Right atrium auricular region (tissue), 2 donors: ENCODE measurements around the gene GSE1. TPM values are rescaled to one million over a fixed set of nuclear protein-coding genes. Genes with fewer than 3 reads are reported as not detected.
A peak's percentile ranks its signal among the peaks of the same experiment; 100 is the strongest.

ENCODE experiments used
- DNase-seq: peaks from one replicate; pipeline ENCODE4 v3.0.0-alpha.2; 2019; ENCODE audit warnings: low spot score
- H3K27ac ChIP-seq, 2 donors: fragments of 200-600 bp; sonication (generic); 1 replicate in 1 of 2; 2 replicates in 1 of 2; pipeline ENCODE4 v1.5.1; 2016 to 2019
- H3K27me3 ChIP-seq, 2 donors: fragments of 200-600 bp; sonication (generic); one replicate each; pipeline versions ENCODE4 v1.5.1 to v1.6.0; 2017 to 2019
- H3K36me3 ChIP-seq: fragments of 200-600 bp; sonication (generic); one replicate; pipeline ENCODE4 v1.5.1; 2016
- H3K4me1 ChIP-seq, 2 donors: fragments of 200-600 bp; sonication (generic); one replicate each; pipeline versions ENCODE4 v1.5.1 to v1.6.0; 2017 to 2019
- H3K4me3 ChIP-seq, 2 donors: fragments of 200-600 bp; sonication (generic); 1 replicate in 1 of 2; 2 replicates in 1 of 2; pipeline ENCODE4 v1.5.1; 2017 to 2019; ENCODE audit warnings: mild to moderate bottlenecking in 1 of 2, moderate library complexity in 1 of 2
- H3K9me3 ChIP-seq, 2 donors: fragments of 200-600 bp; sonication (generic); one replicate each; pipeline ENCODE4 v1.5.1; 2019
- total RNA-seq, 2 donors: library from RNA; depleted of rRNA; stranded (reverse); fragments of >200 nt; gene quantifications; one replicate each; pipeline ENCODE4 v1.1.0, GENCODE V29; 2016
- TF ChIP-seq, protein P1 (sequence below), 2 donors: fragments of 200-600 bp; sonication (generic); IDR thresholded peaks; one replicate each; pipeline ENCODE4 v1.5.1; 2019; ENCODE audit warnings: antibody characterized with exemption in 2 of 2

The GSE1 gene
- total RNA-seq, 2 donors from 2014 or later = 37.1 to 55.7 TPM

DNA sequence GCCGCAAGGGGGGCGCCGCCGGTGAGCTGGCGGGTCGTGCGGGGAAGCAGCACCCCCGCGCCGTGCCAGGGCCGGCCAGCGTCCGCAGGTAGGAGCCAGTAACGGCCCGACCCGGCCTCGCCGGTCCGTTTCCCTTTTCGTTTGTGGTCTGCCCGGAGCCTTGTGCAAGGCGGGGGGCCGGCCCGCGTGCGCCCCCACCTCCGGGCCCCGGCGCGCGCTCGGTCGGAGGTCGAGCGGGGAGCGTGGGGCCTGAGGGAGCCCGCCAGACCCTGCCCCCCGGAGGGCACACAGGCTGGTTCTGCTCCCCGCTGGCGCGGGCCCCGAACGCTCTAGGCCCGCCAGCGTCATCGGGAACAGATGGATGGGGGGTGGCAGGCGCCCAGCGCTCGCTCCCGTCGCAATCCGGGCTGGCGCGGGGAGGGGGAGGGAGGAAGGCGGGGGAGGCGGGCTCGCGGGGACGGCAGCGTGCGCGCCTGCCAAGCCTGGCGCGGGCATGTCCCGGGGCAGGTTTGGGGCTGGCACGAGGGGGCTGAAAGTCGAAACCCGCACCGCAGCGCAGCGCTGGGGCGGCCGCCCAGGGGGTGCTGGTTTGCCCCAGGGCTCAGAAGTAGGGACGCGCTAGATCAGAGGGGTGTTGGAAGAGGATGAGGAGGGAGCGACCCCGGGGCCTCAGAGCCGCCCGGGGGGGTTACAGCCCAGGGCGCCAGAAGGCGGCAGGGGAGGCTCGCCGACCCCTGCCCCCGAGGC lies 1.5 kb upstream of the GSE1 start:
- Histone ChIP-seq H3K4me3 (peak overlapping the region; percentile 52 to 66), H3K4me1 (peaks cover 0 to 80% of the 10 kb centered on the region in 2 donors), H3K27me3 (no peaks in the 10 kb centered on the region), H3K9me3 (no peaks in the 10 kb centered on the region), H3K36me3 (no peaks in the 10 kb centered on the region), H3K27ac (peak overlapping the region; percentile 90 to 95)
- TF ChIP-seq, protein P1, sequence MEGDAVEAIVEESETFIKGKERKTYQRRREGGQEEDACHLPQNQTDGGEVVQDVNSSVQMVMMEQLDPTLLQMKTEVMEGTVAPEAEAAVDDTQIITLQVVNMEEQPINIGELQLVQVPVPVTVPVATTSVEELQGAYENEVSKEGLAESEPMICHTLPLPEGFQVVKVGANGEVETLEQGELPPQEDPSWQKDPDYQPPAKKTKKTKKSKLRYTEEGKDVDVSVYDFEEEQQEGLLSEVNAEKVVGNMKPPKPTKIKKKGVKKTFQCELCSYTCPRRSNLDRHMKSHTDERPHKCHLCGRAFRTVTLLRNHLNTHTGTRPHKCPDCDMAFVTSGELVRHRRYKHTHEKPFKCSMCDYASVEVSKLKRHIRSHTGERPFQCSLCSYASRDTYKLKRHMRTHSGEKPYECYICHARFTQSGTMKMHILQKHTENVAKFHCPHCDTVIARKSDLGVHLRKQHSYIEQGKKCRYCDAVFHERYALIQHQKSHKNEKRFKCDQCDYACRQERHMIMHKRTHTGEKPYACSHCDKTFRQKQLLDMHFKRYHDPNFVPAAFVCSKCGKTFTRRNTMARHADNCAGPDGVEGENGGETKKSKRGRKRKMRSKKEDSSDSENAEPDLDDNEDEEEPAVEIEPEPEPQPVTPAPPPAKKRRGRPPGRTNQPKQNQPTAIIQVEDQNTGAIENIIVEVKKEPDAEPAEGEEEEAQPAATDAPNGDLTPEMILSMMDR (IDR thresholded peaks at IDR 0.05) = no peak
- DNase-seq = peak; percentile 86

GRCh38 chr16:85612191-85612800 lies 826 bp upstream of the GSE1 start:
- TF ChIP-seq, protein P1 (IDR thresholded peaks at IDR 0.05) = no peak
- Histone ChIP-seq H3K4me3 (peak overlapping the region; percentile 52 to 66), H3K36me3 (no peaks in the 10 kb centered on the region), H3K27ac (peak overlapping the region; percentile 90 to 95), H3K9me3 (no peaks in the 10 kb centered on the region), H3K4me1 (peaks cover 0 to 80% of the 10 kb centered on the region in 2 donors), H3K27me3 (no peaks in the 10 kb centered on the region)
- no peak for DNase-seq

DNA sequence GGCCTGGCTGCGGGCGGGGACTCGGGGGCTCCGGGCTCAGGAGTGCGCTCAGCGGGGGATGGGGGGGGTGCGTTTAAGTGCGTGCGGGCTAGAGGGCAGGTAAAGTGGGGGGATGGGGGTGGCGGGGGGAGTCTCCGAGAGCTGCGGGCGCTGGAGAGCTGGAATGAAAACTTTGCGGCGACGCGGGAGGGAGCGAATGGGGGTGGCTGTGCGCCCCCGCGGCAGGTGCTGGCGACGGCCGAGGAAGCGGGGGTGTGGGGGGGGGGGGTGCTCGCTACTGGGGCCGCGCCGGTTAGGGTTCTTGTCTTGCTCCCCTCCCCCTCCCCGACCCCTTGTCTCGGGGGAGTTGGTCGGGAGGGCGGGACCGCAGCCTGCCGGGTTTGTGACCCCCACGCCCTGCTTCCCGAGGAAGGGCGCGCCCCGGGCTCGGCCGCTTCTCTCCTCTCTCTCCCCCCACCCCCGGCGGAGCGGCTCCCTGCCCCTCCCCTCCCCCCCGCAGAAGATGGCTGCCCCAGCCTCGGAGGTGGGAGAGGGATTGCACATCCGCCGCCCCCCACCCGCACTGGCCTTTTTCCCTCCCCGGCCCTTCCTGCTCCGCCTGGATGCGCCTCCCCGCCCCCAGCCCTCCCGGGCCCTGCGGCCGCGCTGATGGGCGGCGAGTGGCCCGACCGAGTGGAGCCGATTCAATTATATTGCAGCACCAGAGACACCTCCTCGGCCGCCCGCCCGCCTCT lies 649 bp downstream of the GSE1 start:
- peak; percentile 82 for DNase-seq
- H3K4me1 ChIP-seq = peaks cover 0 to 82% of the 10 kb centered on the region in 2 donors

GRCh38 chr16:85614338-85615013 lies 1.4 kb downstream of the GSE1 start:
- DNase-seq = no peak
- Histone ChIP-seq H3K4me3 (peak overlapping the region; percentile 52 to 66), H3K36me3 (no peaks in the 10 kb centered on the region), H3K27me3 (no peaks in the 10 kb centered on the region), H3K4me1 (peaks cover 0 to 85% of the 10 kb centered on the region in 2 donors), H3K27ac (peak overlapping the region; percentile 90 to 95), H3K9me3 (no peaks in the 10 kb centered on the region)
- TF ChIP-seq, protein P1 (IDR thresholded peaks at IDR 0.05) = no peak

More for the DNA sequence above, 649 bp downstream of the GSE1 start:
- Histone ChIP-seq H3K9me3 (no peaks in the 10 kb centered on the region), H3K27me3 (no peaks in the 10 kb centered on the region), H3K27ac (peak overlapping the region; percentile 90 to 95), H3K36me3 (no peaks in the 10 kb centered on the region), H3K4me3 (peak overlapping the region; percentile 52 to 66)
- TF ChIP-seq, protein P1 (IDR thresholded peaks at IDR 0.05) = no peak

GRCh38 chr16:85615014-85615851 lies 2.1 kb downstream of the GSE1 start:
- Histone ChIP-seq H3K36me3 (no peaks in the 10 kb centered on the region), H3K27ac (peak overlapping the region; percentile 90 to 95), H3K4me1 (peaks cover 0 to 83% of the 10 kb centered on the region in 2 donors), H3K27me3 (no peaks in the 10 kb centered on the region), H3K4me3 (peak overlapping the region in 1 of 2 donors; percentile 66), H3K9me3 (no peaks in the 10 kb centered on the region)
- TF ChIP-seq, protein P1 (IDR thresholded peaks at IDR 0.05) = no peak
- DNase-seq = peak; percentile 80
